Fibroblast of villous mesenchyme (primary cell): ENCODE measurements around the gene SFT2D1. TPM values are rescaled to one million over a fixed set of nuclear protein-coding genes. Genes with fewer than 3 reads are reported as not detected.

Experiments
- DNase-seq: peaks from one replicate; pipeline ENCODE4 v3.0.0-alpha.2; 2010; ENCODE audit warnings: low read depth
- H3K4me3 ChIP-seq: 2 replicates; pipeline ENCODE4 v1.5.1; 2011; ENCODE audit warnings: low read depth, mild to moderate bottlenecking, low read length
- total RNA-seq: library from RNA; depleted of rRNA; stranded (reverse); fragments of >200 nt; gene quantifications from 2 replicates; pipeline ENCODE4 v1.2.3, GENCODE V29; 2012
- TF ChIP-seq, protein P1 (sequence below): IDR thresholded peaks from 2 replicates; pipeline ENCODE4 v1.5.1; 2012; ENCODE audit warnings: low read depth, mild to moderate bottlenecking, low read length; ENCODE audit not compliant: insufficient read depth

SFT2D1 gene
- total RNA-seq, 1 donor, result 37.1 TPM

- H3K4me3 ChIP-seq, result no peak overlapping the region
- DNase-seq, result no peak
- TF ChIP-seq, protein P1, sequence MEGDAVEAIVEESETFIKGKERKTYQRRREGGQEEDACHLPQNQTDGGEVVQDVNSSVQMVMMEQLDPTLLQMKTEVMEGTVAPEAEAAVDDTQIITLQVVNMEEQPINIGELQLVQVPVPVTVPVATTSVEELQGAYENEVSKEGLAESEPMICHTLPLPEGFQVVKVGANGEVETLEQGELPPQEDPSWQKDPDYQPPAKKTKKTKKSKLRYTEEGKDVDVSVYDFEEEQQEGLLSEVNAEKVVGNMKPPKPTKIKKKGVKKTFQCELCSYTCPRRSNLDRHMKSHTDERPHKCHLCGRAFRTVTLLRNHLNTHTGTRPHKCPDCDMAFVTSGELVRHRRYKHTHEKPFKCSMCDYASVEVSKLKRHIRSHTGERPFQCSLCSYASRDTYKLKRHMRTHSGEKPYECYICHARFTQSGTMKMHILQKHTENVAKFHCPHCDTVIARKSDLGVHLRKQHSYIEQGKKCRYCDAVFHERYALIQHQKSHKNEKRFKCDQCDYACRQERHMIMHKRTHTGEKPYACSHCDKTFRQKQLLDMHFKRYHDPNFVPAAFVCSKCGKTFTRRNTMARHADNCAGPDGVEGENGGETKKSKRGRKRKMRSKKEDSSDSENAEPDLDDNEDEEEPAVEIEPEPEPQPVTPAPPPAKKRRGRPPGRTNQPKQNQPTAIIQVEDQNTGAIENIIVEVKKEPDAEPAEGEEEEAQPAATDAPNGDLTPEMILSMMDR, result no peak
Measured at GRCh38 chr6:166289207-166290060, 52.9 kb downstream of the SFT2D1 start.

DNA sequence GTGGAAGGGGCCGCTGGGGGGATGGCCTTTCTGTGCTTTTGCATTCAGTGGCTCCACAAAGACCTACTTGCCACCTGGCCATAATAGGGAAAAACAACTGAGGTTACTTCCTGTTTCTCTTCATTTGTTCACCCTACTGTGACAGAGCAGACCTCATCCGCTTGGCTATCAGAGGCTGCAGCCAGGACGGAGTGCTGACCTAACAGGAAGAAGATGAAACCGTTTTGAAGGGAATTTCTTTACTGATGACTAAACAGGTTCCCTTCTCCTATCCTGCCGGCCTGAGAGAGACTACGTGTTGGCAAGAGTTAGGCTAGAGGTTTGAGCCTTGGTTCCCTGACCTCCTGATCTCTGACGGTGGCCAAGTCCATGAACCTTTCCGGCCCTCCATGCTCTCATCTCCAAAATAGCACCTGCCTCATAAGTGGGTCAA is 55.5 kb downstream of the SFT2D1 start:
- DNase-seq, result no peak

GRCh38 chr6:166285233-166285632 is 57.1 kb downstream of the SFT2D1 start:
- DNase-seq, result no peak
- no peak overlapping the region for H3K4me3 ChIP-seq
- TF ChIP-seq, protein P1, result no peak

More for the DNA sequence above, 55.5 kb downstream of the SFT2D1 start:
- TF ChIP-seq, protein P1, result no peak
- H3K4me3 ChIP-seq, result no peak overlapping the region

DNA sequence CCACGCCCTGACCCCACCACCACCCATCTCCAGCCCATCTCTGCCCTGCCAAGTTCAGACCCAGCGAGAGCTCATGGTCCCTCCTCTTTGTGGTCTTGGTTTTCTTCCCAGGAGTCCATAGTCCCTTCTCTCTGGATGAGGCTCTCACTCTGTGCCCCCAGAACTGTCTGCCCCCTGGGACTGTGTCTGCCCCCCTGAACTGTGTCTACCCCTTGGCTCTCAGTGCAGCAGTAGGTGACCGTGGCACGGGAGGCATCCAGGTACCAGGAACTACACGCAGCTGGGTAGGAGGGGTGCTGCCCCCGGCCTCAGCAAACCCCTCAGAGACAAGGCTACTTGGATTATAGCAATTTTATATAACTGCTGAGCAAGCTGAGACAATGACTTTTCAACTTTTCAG is 57.7 kb downstream of the SFT2D1 start:
- TF ChIP-seq, protein P1, result no peak
- H3K4me3 ChIP-seq, result no peak overlapping the region
- no peak for DNase-seq

GRCh38 chr6:166282394-166283032 is 59.8 kb downstream of the SFT2D1 start:
- no peak overlapping the region for H3K4me3 ChIP-seq
- TF ChIP-seq, protein P1, result no peak
- DNase-seq, result no peak

- TF ChIP-seq, protein P1, result no peak
- no peak overlapping the region for H3K4me3 ChIP-seq
- no peak for DNase-seq
Measured at GRCh38 chr6:166281104-166281503, 61.2 kb downstream of the SFT2D1 start.
